Activated T-cell treated with anti-CD3 and anti-CD28 coated beads, Interleukin-2, amount 50 U/mL, for 24 hours (primary cell): ENCODE results near the gene INMT.

Experiments used
- DNase-seq: peaks from one replicate; pipeline ENCODE4 v3.0.0-alpha.2; 2020
- H3K27ac Mint-ChIP-seq: 2 replicates; pipeline ENCODE4 v1.8.0; 2020; ENCODE audit warnings: mild to moderate bottlenecking, mixed read lengths
- H3K27me3 Mint-ChIP-seq: 2 replicates; pipeline ENCODE4 v1.8.0; 2020; ENCODE audit warnings: mixed read lengths
- H3K36me3 Mint-ChIP-seq: 2 replicates; pipeline ENCODE4 v1.8.0; 2020; ENCODE audit warnings: low read depth, mixed read lengths
- H3K4me1 Mint-ChIP-seq: 2 replicates; pipeline ENCODE4 v1.8.0; 2020; ENCODE audit warnings: low read depth, mixed read lengths
- H3K4me3 Mint-ChIP-seq: 2 replicates; pipeline ENCODE4 v1.8.0; 2020; ENCODE audit warnings: mild to moderate bottlenecking, moderate library complexity, mixed read lengths
- H3K9me3 Mint-ChIP-seq: 2 replicates; pipeline ENCODE4 v1.8.0; 2020; ENCODE audit warnings: mixed read lengths

The INMT gene

GRCh38 chr7:30776971-30777370, 25.0 kb downstream of the INMT start:
- no peak overlapping the region for H3K27ac Mint-ChIP-seq
- no peaks in the 10 kb centered on the region for H3K27me3 Mint-ChIP-seq
- H3K4me3 Mint-ChIP-seq, result no peak overlapping the region
- H3K4me1 Mint-ChIP-seq, result peaks cover 3% of the 10 kb centered on the region
- H3K9me3 Mint-ChIP-seq, result no peaks in the 10 kb centered on the region
- peaks cover 2% of the 10 kb centered on the region for H3K36me3 Mint-ChIP-seq
- DNase-seq, result no peak

DNA sequence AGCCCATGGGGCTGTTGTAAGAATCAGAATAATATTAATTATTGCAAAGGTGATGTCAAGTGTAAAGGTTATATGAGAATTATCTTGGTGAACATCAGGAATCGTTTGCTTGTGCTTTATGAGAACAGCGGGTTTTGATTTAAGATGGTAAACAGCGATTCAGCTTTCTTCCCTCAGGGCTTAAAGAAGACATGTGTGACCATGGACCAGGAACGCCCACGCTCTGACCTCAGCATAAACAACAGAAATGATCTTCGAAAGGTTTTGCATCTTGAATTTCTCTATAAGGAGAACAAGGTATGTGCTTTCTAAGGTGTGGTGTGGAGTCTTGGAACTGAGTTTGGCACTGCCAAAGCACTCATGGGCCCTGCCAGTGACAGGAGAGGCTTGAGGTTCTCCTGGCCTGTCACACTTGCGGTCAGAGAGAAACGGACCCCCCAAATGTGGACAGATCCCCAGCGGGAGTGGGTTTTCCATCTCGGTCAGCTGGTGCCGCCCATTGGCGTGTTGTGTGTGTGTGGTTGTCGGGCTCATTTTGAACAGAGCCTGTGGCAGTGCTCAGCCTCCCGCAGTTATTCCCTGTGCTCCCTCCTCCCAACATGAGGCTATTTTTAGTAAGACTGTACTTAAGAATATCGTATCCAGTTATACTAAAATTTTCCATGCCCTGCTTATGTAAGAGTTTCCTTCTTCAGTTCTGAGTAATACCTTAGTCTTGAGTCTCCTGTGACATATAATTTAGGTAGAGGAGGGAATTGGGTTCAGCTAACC, 26.5 kb downstream of the INMT start:
- no peaks in the 10 kb centered on the region for H3K4me1 Mint-ChIP-seq
- H3K9me3 Mint-ChIP-seq, result no peaks in the 10 kb centered on the region
- H3K27ac Mint-ChIP-seq, result no peak overlapping the region
- peaks cover 17% of the 10 kb centered on the region for H3K36me3 Mint-ChIP-seq
- H3K4me3 Mint-ChIP-seq, result no peak overlapping the region
- no peaks in the 10 kb centered on the region for H3K27me3 Mint-ChIP-seq
- no peak for DNase-seq

GRCh38 chr7:30779574-30779973, 27.6 kb downstream of the INMT start:
- Mint-ChIP-seq H3K27ac (no peak overlapping the region), H3K36me3 (peaks cover 22% of the 10 kb centered on the region), H3K9me3 (no peaks in the 10 kb centered on the region), H3K4me3 (no peak overlapping the region), H3K27me3 (no peaks in the 10 kb centered on the region), H3K4me1 (no peaks in the 10 kb centered on the region)
- no peak for DNase-seq

DNA sequence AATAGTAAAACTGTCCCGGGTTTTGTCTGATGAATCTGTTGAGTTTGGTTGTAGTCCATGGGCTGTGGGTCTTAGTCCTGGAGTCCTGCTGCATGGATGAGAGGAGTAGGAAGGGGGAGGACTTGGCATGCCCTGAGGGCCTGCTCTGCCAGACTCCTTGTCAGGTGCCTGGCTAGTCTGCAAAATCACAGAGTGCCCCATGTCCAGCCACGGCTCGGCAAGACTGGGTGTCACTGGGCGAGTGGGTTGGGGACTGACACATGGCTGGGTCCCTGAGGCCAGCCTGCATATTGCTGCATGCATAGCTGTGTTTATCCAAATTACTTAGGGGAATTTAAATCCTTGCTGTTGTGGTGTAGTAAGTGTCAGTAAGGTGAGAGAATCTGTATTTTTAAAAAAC, 29.0 kb downstream of the INMT start:
- Mint-ChIP-seq H3K4me1 (no peaks in the 10 kb centered on the region), H3K4me3 (no peak overlapping the region), H3K27ac (no peak overlapping the region), H3K9me3 (no peaks in the 10 kb centered on the region), H3K27me3 (no peaks in the 10 kb centered on the region), H3K36me3 (peaks cover 29% of the 10 kb centered on the region)
- DNase-seq, result no peak

DNA sequence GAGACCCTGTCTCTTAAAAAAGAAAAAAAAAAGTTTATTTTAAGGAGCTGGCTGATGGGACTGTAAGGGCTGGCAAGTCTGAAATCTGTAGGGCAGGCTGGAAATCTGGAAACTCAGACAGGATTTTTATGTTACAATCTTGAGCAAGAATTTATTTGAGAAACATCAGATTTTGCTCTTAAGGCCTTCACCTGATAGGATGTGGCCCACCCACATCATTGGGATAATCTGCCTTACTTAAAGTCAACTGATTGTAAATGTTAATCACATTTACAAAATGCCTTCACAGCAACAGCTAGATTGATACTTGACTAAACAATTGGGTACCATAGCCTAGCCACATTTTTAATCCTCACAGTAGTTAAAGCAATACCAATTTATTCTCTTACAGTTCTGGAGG, 30.8 kb downstream of the INMT start:
- Mint-ChIP-seq H3K27me3 (no peaks in the 10 kb centered on the region), H3K36me3 (peaks cover 31% of the 10 kb centered on the region), H3K9me3 (no peaks in the 10 kb centered on the region), H3K27ac (no peak overlapping the region), H3K4me3 (no peak overlapping the region), H3K4me1 (no peaks in the 10 kb centered on the region)
- DNase-seq, result no peak

GRCh38 chr7:30785786-30786185, 33.9 kb downstream of the INMT start:
- H3K36me3 Mint-ChIP-seq, result peaks cover 31% of the 10 kb centered on the region

DNA sequence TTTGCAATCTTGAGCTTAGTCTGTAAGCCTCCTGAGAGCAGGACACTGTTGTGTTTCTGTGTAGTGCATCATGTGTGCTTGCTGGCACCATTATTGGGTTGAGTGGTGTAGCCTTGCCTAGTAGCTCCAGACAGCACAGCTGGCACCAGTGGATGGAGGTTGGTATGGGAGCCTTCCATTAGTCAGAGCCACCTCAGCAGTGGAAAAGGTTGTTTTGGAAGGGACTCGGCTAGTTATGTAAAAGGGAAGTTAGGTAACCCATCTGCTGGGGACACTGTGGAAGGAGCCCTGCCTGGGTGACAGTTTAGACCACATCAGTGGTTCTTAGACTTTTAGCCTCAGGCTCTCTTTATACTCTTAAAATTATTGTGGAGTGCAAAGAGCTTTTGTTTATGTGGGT, 35.6 kb downstream of the INMT start:
- no peaks in the 10 kb centered on the region for H3K27me3 Mint-ChIP-seq
- DNase-seq, result no peak
- no peak overlapping the region for H3K27ac Mint-ChIP-seq
- no peak overlapping the region for H3K4me3 Mint-ChIP-seq
- H3K36me3 Mint-ChIP-seq, result peaks cover 24% of the 10 kb centered on the region
- H3K4me1 Mint-ChIP-seq, result no peaks in the 10 kb centered on the region
- H3K9me3 Mint-ChIP-seq, result no peaks in the 10 kb centered on the region

More at GRCh38 chr7:30785786-30786185, 33.9 kb downstream of the INMT start:
- Mint-ChIP-seq H3K27ac (no peak overlapping the region), H3K4me3 (no peak overlapping the region), H3K27me3 (no peaks in the 10 kb centered on the region), H3K4me1 (no peaks in the 10 kb centered on the region), H3K9me3 (no peaks in the 10 kb centered on the region)
- no peak for DNase-seq

GRCh38 chr7:30788640-30789333, 36.9 kb downstream of the INMT start:
- no peak overlapping the region for H3K4me3 Mint-ChIP-seq
- no peaks in the 10 kb centered on the region for H3K9me3 Mint-ChIP-seq
- H3K4me1 Mint-ChIP-seq, result no peaks in the 10 kb centered on the region
- H3K27ac Mint-ChIP-seq, result no peak overlapping the region
- no peaks in the 10 kb centered on the region for H3K27me3 Mint-ChIP-seq
- H3K36me3 Mint-ChIP-seq, result peaks cover 12% of the 10 kb centered on the region
- no peak for DNase-seq

DNA sequence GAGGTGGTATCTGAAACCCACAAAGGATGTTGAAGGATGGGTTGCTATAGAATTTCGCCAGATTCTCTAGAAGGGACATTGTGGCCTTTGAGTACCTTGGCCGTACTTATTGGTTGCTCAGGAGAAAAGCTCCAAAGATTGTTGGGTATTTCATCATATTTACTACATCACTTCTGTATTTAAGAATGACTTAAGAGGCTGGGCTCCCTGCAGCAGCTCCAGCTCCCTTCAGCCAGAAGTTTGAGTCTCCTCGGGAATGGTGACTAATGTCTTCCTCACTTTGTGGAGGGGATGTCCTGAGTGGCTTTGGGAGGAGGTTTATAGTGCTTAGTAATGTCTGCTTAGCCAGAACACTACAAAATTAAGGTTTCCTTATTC, 37.4 kb downstream of the INMT start:
- Mint-ChIP-seq H3K27ac (no peak overlapping the region), H3K4me1 (no peaks in the 10 kb centered on the region), H3K9me3 (no peaks in the 10 kb centered on the region), H3K27me3 (no peaks in the 10 kb centered on the region), H3K36me3 (peaks cover 10% of the 10 kb centered on the region), H3K4me3 (no peak overlapping the region)
- no peak for DNase-seq

- Mint-ChIP-seq H3K9me3 (no peaks in the 10 kb centered on the region), H3K27ac (no peak overlapping the region), H3K27me3 (no peaks in the 10 kb centered on the region), H3K36me3 (peaks cover 6% of the 10 kb centered on the region), H3K4me1 (no peaks in the 10 kb centered on the region), H3K4me3 (no peak overlapping the region)
- no peak for DNase-seq
Observed at GRCh38 chr7:30790356-30790755, 38.4 kb downstream of the INMT start.

DNA sequence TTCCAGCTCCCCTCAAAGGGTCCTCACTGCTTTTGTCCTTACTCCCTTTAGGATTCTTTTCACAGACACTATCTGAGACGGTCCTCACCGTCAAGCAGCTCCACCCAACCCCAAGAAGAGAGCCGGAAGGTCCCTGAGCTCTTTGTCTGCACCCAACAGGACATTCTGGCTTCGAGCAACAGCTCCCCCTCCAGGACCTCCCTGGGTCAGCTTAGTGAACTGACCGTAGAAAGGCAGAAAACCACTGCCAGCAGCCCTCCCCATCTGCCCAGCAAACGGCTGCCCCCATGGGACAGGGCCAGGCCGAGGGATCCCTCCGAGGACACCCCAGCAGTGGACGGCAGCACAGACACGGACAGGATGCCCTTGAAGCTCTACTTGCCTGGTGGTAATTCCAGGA, 39.2 kb downstream of the INMT start:
- peaks cover under 1% of the 10 kb centered on the region for H3K36me3 Mint-ChIP-seq
- DNase-seq, result no peak
- peaks cover 5% of the 10 kb centered on the region for H3K4me1 Mint-ChIP-seq
- no peak overlapping the region for H3K4me3 Mint-ChIP-seq
- H3K27me3 Mint-ChIP-seq, result no peaks in the 10 kb centered on the region
- no peaks in the 10 kb centered on the region for H3K9me3 Mint-ChIP-seq
- no peak overlapping the region for H3K27ac Mint-ChIP-seq

- H3K4me1 Mint-ChIP-seq, result peaks cover 17% of the 10 kb centered on the region
- no peaks in the 10 kb centered on the region for H3K36me3 Mint-ChIP-seq
- no peak overlapping the region for H3K4me3 Mint-ChIP-seq
- no peaks in the 10 kb centered on the region for H3K27me3 Mint-ChIP-seq
- no peaks in the 10 kb centered on the region for H3K9me3 Mint-ChIP-seq
- DNase-seq, result no peak
- H3K27ac Mint-ChIP-seq, result no peak overlapping the region
Observed at GRCh38 chr7:30795161-30795948, 43.4 kb downstream of the INMT start.

DNA sequence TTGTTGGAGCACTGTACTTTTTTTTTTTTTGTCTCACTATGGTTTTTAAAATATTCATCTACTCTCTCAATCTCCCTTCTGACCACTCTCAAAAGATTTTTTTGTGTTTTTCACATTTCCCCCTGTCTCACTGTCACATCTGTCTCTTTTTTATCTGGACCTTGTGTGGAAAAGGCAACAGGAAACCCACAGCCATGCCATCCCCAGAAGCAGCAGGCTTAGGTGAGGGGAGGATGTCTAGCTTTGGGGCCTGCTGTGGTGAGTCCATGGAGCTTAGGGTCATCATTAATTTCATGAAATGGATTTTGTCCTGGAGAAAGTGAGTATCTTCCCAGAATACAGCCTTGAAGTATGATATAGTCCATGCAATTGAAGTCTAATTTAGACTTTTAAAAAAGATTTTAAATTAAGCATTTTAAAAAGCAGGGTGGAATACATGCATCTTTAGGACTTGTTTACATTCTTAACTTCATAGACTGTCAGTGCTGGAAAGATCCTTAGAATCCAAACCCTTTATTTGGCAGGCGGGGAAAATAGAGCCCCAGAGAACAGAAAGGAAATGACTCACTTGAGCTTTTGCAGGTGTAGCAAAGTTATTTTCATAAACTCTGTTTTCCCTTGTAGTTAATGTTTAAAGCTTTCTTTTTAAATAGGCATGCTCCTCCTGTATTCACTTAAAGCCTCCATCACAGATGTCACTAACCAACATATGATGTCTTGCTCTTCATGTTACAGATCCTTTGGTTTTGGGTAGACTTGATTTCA, 44.4 kb downstream of the INMT start:
- peak overlapping the region; percentile 18 for H3K27ac Mint-ChIP-seq
- peaks cover 17% of the 10 kb centered on the region for H3K4me1 Mint-ChIP-seq
- no peak overlapping the region for H3K4me3 Mint-ChIP-seq
- no peaks in the 10 kb centered on the region for H3K9me3 Mint-ChIP-seq
- no peaks in the 10 kb centered on the region for H3K36me3 Mint-ChIP-seq
- no peaks in the 10 kb centered on the region for H3K27me3 Mint-ChIP-seq
- no peak for DNase-seq
